ENCODE results near the gene ATP1A2. TPM values are rescaled to one million over a fixed set of nuclear protein-coding genes. Genes with fewer than 3 reads are reported as not detected.

ATP1A2 gene
- total and polyA plus RNA-seq, 12 donors, result 0.47 to 4.5 (median 1.5) TPM

GRCh38 chr1:160143695-160144094 lies 28.1 kb downstream of the ATP1A2 start:
- no peaks in the 10 kb centered on the region for H3K27me3 ChIP-seq
- intact Hi-C loops (cut with DNase I), result no loop called here
- no peak overlapping the region for H3K4me3 ChIP-seq

GRCh38 chr1:160144921-160145320 lies 29.4 kb downstream of the ATP1A2 start:
- TF ChIP-seq CTCF (IDR thresholded peaks at IDR 0.05) (no peak), POLR2A (IDR thresholded peaks at IDR 0.05) (no peak)
- intact Hi-C loops (cut with DNase I), result no loop called here
- H3K36me3 ChIP-seq (replicated peaks in 1 of 2), result no peaks in the 10 kb centered on the region
- no peak overlapping the region for H3K4me3 ChIP-seq
- H3K27ac ChIP-seq, result no peak overlapping the region
- DNase-seq, result no peak
- no peaks in the 10 kb centered on the region for H3K9me3 ChIP-seq (replicated peaks in 1 of 3)
- peaks cover 0 to 5% of the 10 kb centered on the region in 2 donors for H3K4me1 ChIP-seq (replicated peaks in 1 of 2)
- WGBS, 4 donors, result 67 to 76% (median 73%) methylated on average over 4 of the region's 4 CpGs
- H3K27me3 ChIP-seq, result no peaks in the 10 kb centered on the region

More at GRCh38 chr1:160143695-160144094, 28.1 kb downstream of the ATP1A2 start:
- WGBS, 4 donors, result 27 to 50% (median 35%) methylated on average over 1 of the region's 1 CpG
- Histone ChIP-seq H3K9me3 (replicated peaks in 1 of 3) (no peaks in the 10 kb centered on the region), H3K4me1 (replicated peaks in 1 of 2) (no peaks in the 10 kb centered on the region), H3K27ac (no peak overlapping the region), H3K36me3 (replicated peaks in 1 of 2) (no peaks in the 10 kb centered on the region)
- TF ChIP-seq POLR2A (IDR thresholded peaks at IDR 0.05) (no peak), CTCF (IDR thresholded peaks at IDR 0.05) (no peak)
- no peak for DNase-seq

- WGBS, 4 donors, result 88 to 95% (median 92%) methylated on average over 14 of the region's 14 CpGs
- Histone ChIP-seq H3K36me3 (replicated peaks in 1 of 2) (no peaks in the 10 kb centered on the region), H3K27me3 (no peaks in the 10 kb centered on the region), H3K4me1 (replicated peaks in 1 of 2) (peaks cover 0 to 5% of the 10 kb centered on the region in 2 donors), H3K27ac (no peak overlapping the region), H3K9me3 (replicated peaks in 1 of 3) (no peaks in the 10 kb centered on the region), H3K4me3 (no peak overlapping the region)
- TF ChIP-seq CTCF (IDR thresholded peaks at IDR 0.05) (no peak), POLR2A (IDR thresholded peaks at IDR 0.05) (no peak)
- intact Hi-C loops (cut with DNase I), result no loop called here
- no peak for DNase-seq
Measured at GRCh38 chr1:160146107-160146506, 30.5 kb downstream of the ATP1A2 start.

GRCh38 chr1:160148121-160148520 lies 32.6 kb downstream of the ATP1A2 start:
- intact Hi-C loops (cut with DNase I), result no loop called here
- TF ChIP-seq CTCF (IDR thresholded peaks at IDR 0.05), result no peak
- no peak for TF ChIP-seq POLR2A (IDR thresholded peaks at IDR 0.05)
- Histone ChIP-seq H3K9me3 (replicated peaks in 1 of 3) (no peaks in the 10 kb centered on the region), H3K4me3 (no peak overlapping the region), H3K27me3 (no peaks in the 10 kb centered on the region), H3K4me1 (replicated peaks in 1 of 2) (peaks cover 0 to 5% of the 10 kb centered on the region in 2 donors), H3K36me3 (replicated peaks in 1 of 2) (no peaks in the 10 kb centered on the region), H3K27ac (no peak overlapping the region)
- DNase-seq, result no peak
- WGBS, 4 donors, result 87 to 95% (median 92%) methylated on average over 3 of the region's 3 CpGs
